ENCODE data around the gene DNAH17. TPM values are rescaled to one million over a fixed set of nuclear protein-coding genes. Genes with fewer than 3 reads are reported as not detected.
A peak's percentile ranks its signal among the peaks of the same experiment; 100 is the strongest.

Gene DNAH17
- total and polyA plus RNA-seq, 2 of the 13 experiments (the other 11 are each of a cell fraction or from before 2014, with no cell fraction given): 0.86 to 1.6 TPM

- TF ChIP-seq, protein P1, sequence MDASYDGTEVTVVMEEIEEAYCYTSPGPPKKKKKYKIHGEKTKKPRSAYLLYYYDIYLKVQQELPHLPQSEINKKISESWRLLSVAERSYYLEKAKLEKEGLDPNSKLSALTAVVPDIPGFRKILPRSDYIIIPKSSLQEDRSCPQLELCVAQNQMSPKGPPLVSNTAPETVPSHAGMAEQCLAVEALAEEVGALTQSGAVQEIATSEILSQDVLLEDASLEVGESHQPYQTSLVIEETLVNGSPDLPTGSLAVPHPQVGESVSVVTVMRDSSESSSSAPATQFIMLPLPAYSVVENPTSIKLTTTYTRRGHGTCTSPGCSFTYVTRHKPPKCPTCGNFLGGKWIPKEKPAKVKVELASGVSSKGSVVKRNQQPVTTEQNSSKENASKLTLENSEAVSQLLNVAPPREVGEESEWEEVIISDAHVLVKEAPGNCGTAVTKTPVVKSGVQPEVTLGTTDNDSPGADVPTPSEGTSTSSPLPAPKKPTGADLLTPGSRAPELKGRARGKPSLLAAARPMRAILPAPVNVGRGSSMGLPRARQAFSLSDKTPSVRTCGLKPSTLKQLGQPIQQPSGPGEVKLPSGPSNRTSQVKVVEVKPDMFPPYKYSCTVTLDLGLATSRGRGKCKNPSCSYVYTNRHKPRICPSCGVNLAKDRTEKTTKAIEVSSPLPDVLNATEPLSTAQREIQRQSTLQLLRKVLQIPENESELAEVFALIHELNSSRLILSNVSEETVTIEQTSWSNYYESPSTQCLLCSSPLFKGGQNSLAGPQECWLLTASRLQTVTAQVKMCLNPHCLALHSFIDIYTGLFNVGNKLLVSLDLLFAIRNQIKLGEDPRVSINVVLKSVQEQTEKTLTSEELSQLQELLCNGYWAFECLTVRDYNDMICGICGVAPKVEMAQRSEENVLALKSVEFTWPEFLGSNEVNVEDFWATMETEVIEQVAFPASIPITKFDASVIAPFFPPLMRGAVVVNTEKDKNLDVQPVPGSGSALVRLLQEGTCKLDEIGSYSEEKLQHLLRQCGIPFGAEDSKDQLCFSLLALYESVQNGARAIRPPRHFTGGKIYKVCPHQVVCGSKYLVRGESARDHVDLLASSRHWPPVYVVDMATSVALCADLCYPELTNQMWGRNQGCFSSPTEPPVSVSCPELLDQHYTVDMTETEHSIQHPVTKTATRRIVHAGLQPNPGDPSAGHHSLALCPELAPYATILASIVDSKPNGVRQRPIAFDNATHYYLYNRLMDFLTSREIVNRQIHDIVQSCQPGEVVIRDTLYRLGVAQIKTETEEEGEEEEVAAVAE (CRISPR knock-in tag; IDR thresholded peaks at IDR 0.05; ENCODE audit: borderline replicate concordance): no peak
- TF ChIP-seq ZNF7 (CRISPR knock-in tag; IDR thresholded peaks at IDR 0.05) (no peak), MEIS2 (CRISPR knock-in tag; IDR thresholded peaks at IDR 0.05) (no peak), JUND (CRISPR knock-in tag; IDR thresholded peaks at IDR 0.05) (no peak), KLF11 (CRISPR knock-in tag; IDR thresholded peaks at IDR 0.05) (no peak), MIER2 (CRISPR knock-in tag; IDR thresholded peaks at IDR 0.05) (no peak), PCBP2 (optimal IDR thresholded peaks at IDR 0.05; ENCODE audit: low read depth, low read length, poor library complexity, severe bottlenecking) (peak; percentile 94), HIVEP1 (CRISPR knock-in tag; IDR thresholded peaks at IDR 0.05) (no peak), ZNF512 (CRISPR knock-in tag; IDR thresholded peaks at IDR 0.05) (no peak)
Observed at GRCh38 chr17:78472035-78472905, 104.9 kb downstream of the DNAH17 start (continued).

All from HepG2 (cell line).